ENCODE results near the gene P4HB. TPM values are rescaled to one million over a fixed set of nuclear protein-coding genes. Genes with fewer than 3 reads are reported as not detected.

Gene P4HB
- total RNA-seq, 1 donor from 2014 or later, result 678 TPM

DNA sequence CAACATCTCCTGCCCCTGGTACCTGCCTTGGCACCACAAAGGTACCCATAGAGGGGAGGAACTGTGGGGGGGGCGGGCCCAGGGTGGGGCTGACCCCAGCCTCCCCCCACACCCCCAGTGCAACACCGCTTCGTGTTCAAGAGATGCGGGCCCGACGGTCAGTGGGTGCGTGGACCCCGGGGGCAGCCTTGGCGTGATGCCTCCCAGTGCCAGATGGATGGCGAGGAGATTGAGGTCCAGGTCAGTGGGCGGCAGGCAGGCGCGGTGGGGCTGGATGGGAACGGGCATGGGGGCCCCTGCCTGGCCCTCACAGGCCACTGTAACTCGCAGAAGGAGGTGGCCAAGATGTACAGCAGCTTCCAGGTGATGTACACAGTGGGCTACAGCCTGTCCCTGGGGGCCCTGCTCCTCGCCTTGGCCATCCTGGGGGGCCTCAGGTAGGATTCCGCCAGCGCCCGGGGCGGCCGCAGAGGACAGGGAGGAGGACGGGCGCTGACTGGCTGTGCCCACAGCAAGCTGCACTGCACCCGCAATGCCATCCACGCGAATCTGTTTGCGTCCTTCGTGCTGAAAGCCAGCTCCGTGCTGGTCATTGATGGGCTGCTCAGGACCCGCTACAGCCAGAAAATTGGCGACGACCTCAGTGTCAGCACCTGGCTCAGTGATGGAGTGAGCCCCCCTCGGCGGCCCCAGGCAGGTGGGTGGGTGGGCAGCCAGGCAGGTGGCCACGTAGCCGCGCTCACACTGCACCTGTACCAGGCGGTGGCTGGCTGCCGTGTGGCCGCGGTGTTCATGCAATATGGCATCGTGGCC, 49.2 kb downstream of the P4HB start:
- Mint-ChIP-seq H3K4me3 (ENCODE audit: unreplicated experiment) (no peak overlapping the region), H3K36me3 (ENCODE audit: low read depth, unreplicated experiment) (peaks cover 8% of the 10 kb centered on the region), H3K4me1 (ENCODE audit: unreplicated experiment) (no peaks in the 10 kb centered on the region), H3K9me3 (ENCODE audit: unreplicated experiment) (no peaks in the 10 kb centered on the region), H3K27ac (ENCODE audit: unreplicated experiment) (no peak overlapping the region), H3K27me3 (ENCODE audit: unreplicated experiment) (peaks cover 11% of the 10 kb centered on the region)
- no peak for DNase-seq (ENCODE audit: low spot score)
- TF ChIP-seq, protein P1, sequence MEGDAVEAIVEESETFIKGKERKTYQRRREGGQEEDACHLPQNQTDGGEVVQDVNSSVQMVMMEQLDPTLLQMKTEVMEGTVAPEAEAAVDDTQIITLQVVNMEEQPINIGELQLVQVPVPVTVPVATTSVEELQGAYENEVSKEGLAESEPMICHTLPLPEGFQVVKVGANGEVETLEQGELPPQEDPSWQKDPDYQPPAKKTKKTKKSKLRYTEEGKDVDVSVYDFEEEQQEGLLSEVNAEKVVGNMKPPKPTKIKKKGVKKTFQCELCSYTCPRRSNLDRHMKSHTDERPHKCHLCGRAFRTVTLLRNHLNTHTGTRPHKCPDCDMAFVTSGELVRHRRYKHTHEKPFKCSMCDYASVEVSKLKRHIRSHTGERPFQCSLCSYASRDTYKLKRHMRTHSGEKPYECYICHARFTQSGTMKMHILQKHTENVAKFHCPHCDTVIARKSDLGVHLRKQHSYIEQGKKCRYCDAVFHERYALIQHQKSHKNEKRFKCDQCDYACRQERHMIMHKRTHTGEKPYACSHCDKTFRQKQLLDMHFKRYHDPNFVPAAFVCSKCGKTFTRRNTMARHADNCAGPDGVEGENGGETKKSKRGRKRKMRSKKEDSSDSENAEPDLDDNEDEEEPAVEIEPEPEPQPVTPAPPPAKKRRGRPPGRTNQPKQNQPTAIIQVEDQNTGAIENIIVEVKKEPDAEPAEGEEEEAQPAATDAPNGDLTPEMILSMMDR (IDR thresholded peaks at IDR 0.05; ENCODE audit: unreplicated experiment), result no peak

DNA sequence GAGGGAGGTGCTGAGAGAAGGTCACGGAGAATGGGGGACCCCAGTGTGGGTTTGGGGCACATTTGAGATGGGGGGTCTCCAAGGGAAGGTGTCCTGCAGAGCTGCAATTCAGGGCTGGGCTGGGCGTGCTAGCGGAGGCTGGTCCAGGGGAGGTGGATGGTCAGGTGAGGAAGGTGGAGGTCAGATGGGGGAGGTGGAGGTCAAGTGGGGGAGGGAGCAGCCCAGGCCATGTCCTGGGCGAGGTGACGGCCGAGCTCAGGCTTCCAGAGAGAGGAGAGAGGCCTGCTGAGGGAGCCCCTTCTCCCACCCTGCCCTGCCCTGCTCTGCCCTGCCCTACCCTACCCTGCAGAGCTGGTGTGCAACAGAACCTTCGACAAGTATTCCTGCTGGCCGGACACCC, 49.9 kb downstream of the P4HB start:
- no peak for DNase-seq (ENCODE audit: low spot score)
- TF ChIP-seq, protein P1 (IDR thresholded peaks at IDR 0.05; ENCODE audit: unreplicated experiment), result no peak
- H3K27me3 Mint-ChIP-seq (ENCODE audit: unreplicated experiment), result peaks cover 11% of the 10 kb centered on the region
- H3K9me3 Mint-ChIP-seq (ENCODE audit: unreplicated experiment), result no peaks in the 10 kb centered on the region
- H3K27ac Mint-ChIP-seq (ENCODE audit: unreplicated experiment), result no peak overlapping the region
- H3K4me3 Mint-ChIP-seq (ENCODE audit: unreplicated experiment), result no peak overlapping the region
- peaks cover 8% of the 10 kb centered on the region for H3K36me3 Mint-ChIP-seq (ENCODE audit: low read depth, unreplicated experiment)
- H3K4me1 Mint-ChIP-seq (ENCODE audit: unreplicated experiment), result no peaks in the 10 kb centered on the region

DNA sequence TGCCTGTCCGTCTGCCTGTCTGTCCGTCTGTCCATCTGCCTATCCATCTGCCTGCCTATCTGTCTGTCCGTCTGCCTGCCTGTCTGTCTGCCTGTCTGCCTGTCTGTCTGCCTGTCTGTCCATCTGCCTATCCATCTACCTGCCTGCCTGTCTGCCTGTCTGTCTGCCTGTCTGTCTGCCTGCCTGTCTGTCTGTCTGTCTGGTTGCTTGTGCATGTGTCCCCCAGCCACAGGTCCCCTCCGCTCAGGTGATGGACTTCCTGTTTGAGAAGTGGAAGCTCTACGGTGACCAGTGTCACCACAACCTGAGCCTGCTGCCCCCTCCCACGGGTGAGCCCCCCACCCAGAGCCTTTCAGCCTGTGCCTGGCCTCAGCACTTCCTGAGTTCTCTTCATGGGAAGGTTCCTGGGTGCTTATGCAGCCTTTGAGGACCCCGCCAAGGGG, 50.8 kb downstream of the P4HB start:
- peaks cover 11% of the 10 kb centered on the region for H3K27me3 Mint-ChIP-seq (ENCODE audit: unreplicated experiment)
- TF ChIP-seq, protein P1 (IDR thresholded peaks at IDR 0.05; ENCODE audit: unreplicated experiment), result no peak
- peak overlapping the region; percentile 80 for H3K27ac Mint-ChIP-seq (ENCODE audit: unreplicated experiment)
- H3K9me3 Mint-ChIP-seq (ENCODE audit: unreplicated experiment), result no peaks in the 10 kb centered on the region
- no peaks in the 10 kb centered on the region for H3K4me1 Mint-ChIP-seq (ENCODE audit: unreplicated experiment)
- DNase-seq (ENCODE audit: low spot score), result no peak
- H3K4me3 Mint-ChIP-seq (ENCODE audit: unreplicated experiment), result peak overlapping the region; percentile 56
- H3K36me3 Mint-ChIP-seq (ENCODE audit: low read depth, unreplicated experiment), result peaks cover 8% of the 10 kb centered on the region

DNA sequence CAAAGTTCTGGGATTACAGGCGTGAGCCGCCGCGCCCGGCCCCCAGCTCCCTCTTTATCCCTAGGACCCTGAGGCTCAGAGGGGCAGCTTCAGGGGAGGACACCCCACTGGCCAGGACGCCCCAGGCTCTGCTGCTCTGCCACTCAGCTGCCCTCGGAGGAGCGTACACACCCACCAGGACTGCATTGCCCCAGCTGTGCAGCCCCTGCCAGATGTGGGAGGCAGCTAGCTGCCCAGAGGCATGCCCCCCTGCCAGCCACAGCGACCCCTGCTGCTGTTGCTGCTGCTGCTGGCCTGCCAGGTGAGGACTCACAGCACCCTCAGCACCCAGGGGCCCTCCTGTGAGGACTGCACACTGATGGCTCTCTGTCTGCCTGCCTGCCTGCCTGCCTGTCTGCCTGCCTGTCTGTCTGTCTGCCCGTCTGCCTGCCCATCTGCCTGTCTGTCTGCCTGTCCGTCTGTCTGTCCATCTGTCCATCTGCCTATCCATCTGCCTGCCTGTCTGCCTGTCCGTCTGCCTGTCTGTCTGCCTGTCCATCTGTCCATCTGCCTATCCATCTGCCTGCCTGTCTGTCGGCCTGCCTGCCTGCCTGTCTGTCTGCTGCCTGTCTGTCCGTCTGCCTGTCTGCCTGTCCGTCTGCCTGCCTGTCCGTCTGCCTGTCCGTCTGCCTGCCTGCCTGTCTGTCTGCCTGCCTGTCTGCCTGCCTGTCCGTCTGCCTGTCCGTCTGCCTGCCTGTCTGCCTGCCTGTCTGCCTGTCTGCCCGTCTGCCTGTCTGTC, 51.4 kb downstream of the P4HB start:
- peaks cover 8% of the 10 kb centered on the region for H3K36me3 Mint-ChIP-seq (ENCODE audit: low read depth, unreplicated experiment)
- H3K4me1 Mint-ChIP-seq (ENCODE audit: unreplicated experiment), result no peaks in the 10 kb centered on the region
- peak overlapping the region; percentile 56 for H3K4me3 Mint-ChIP-seq (ENCODE audit: unreplicated experiment)
- no peaks in the 10 kb centered on the region for H3K9me3 Mint-ChIP-seq (ENCODE audit: unreplicated experiment)
- H3K27me3 Mint-ChIP-seq (ENCODE audit: unreplicated experiment), result peaks cover 11% of the 10 kb centered on the region
- TF ChIP-seq, protein P1 (IDR thresholded peaks at IDR 0.05; ENCODE audit: unreplicated experiment), result no peak
- H3K27ac Mint-ChIP-seq (ENCODE audit: unreplicated experiment), result peak overlapping the region; percentile 80
- DNase-seq (ENCODE audit: low spot score), result no peak

DNA sequence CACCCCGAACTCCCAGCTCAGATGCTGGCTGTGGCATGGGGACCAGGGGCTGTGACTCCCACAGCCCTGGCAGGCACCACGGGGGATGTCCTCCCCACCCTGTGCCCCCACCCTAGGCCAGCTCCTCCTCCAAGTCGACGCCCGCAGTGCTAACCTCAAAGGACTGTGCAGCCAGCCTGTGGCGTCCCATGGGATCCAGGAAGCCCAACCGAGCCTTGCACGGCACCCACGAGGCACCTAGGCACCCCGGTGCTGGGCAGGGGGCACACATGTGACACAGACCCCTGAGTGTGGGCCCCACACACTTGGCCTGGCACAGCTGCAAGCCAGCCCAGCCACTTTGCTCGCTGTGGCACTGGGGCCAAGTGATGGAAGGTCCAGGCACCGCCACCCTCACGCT, 52.5 kb downstream of the P4HB start:
- H3K9me3 Mint-ChIP-seq (ENCODE audit: unreplicated experiment), result no peaks in the 10 kb centered on the region
- DNase-seq (ENCODE audit: low spot score), result no peak
- TF ChIP-seq, protein P1 (IDR thresholded peaks at IDR 0.05; ENCODE audit: unreplicated experiment), result no peak
- H3K27me3 Mint-ChIP-seq (ENCODE audit: unreplicated experiment), result peaks cover 12% of the 10 kb centered on the region
- H3K27ac Mint-ChIP-seq (ENCODE audit: unreplicated experiment), result no peak overlapping the region
- H3K4me1 Mint-ChIP-seq (ENCODE audit: unreplicated experiment), result no peaks in the 10 kb centered on the region
- H3K36me3 Mint-ChIP-seq (ENCODE audit: low read depth, unreplicated experiment), result peaks cover 8% of the 10 kb centered on the region
- no peak overlapping the region for H3K4me3 Mint-ChIP-seq (ENCODE audit: unreplicated experiment)
